Upper lobe of right lung (tissue), 1 donor: ENCODE results near the gene IFRD1. TPM values are rescaled to one million over a fixed set of nuclear protein-coding genes. Genes with fewer than 3 reads are reported as not detected.
A peak's percentile ranks its signal among the peaks of the same experiment; 100 is the strongest.

Experiments
- ATAC-seq: fragments of 200-7000 bp; cut with Tn5 transposase; one replicate; pipeline ENCODE4 v1.9.1; 2020; ENCODE audit warnings: mild to moderate bottlenecking, moderate library complexity
- DNase-seq: peaks from one replicate; pipeline ENCODE4 v3.0.0-alpha.2; 2020
- H3K27ac ChIP-seq: fragments of 200-600 bp; one replicate; pipeline ENCODE4 v1.8.0; 2022
- H3K27me3 ChIP-seq: fragments of 200-600 bp; one replicate; pipeline ENCODE4 v1.8.0; 2022; ENCODE audit warnings: mild to moderate bottlenecking
- H3K36me3 ChIP-seq: fragments of 200-600 bp; one replicate; pipeline ENCODE4 v1.8.0; 2022
- H3K4me1 ChIP-seq: fragments of 200-600 bp; one replicate; pipeline ENCODE4 v1.8.0; 2022
- H3K4me3 ChIP-seq: fragments of 200-600 bp; one replicate; pipeline ENCODE4 v1.8.0; 2022; ENCODE audit warnings: mild to moderate bottlenecking
- H3K9me3 ChIP-seq: fragments of 200-600 bp; one replicate; pipeline ENCODE4 v1.8.0; 2022
- CTCF ChIP-seq: fragments of 200-600 bp; IDR thresholded peaks from one replicate; pipeline ENCODE4 v1.8.0; 2022; ENCODE audit warnings: antibody characterized with exemption
- intact Hi-C: fragments of 100-400 bp; cut with DNase I; formaldehyde crosslinking; loops from one replicate; pipeline ENCODE4 v1.11.0; 2022
- total RNA-seq: library from RNA; stranded (reverse); fragmentation: NEBNext Ultra II Directional; extraction: Animal tissue kit (Norgen Biotek cat#: 25700); gene quantifications from one replicate; pipeline ENCODE4 v1.2.1, GENCODE V29; 2021
- donor health status: DM: no; HTN: yes; CAD: no; lungs with severe emphysema.

The IFRD1 gene
- total RNA-seq, 1 donor from 2014 or later: 49.9 TPM

- intact Hi-C loops: no loop called here
- Histone ChIP-seq H3K4me3 (no peak overlapping the region), H3K27ac (no peak overlapping the region), H3K9me3 (no peaks in the 10 kb centered on the region), H3K27me3 (no peaks in the 10 kb centered on the region), H3K4me1 (no peaks in the 10 kb centered on the region), H3K36me3 (no peaks in the 10 kb centered on the region)
- DNase-seq (no peak), ATAC-seq (no peak)
- no peak for TF ChIP-seq CTCF
These were observed 55.2 kb downstream of the IFRD1 start for GRCh38 chr7:112505495-112505894.

- Histone ChIP-seq H3K4me3 (no peak overlapping the region), H3K4me1 (no peaks in the 10 kb centered on the region), H3K36me3 (no peaks in the 10 kb centered on the region), H3K9me3 (no peaks in the 10 kb centered on the region), H3K27me3 (no peaks in the 10 kb centered on the region), H3K27ac (no peak overlapping the region)
- no peak for TF ChIP-seq CTCF
- ATAC-seq (no peak), DNase-seq (no peak)
- intact Hi-C loops: no loop called here
These were observed 58.1 kb downstream of the IFRD1 start for GRCh38 chr7:112508404-112508803.

DNA sequence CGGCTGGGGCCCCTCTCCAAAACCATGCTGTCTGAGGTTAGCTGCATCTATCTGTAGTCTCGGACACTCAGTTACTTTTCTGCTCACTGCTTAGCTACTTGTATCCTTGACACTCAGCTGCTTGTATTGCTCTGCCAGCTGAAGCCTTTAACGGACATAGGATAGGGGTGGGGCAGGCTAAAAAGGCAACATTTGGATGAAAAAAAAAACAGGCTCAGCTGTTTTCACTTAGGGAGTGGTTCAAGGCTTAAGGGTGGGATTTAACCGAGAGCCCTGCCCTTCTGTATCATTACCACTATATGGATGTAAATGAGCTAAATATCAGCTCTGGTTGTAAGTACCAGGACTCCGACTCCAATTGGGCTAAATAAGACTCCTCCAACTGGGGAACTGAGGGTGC lies 59.1 kb downstream of the IFRD1 start:
- Histone ChIP-seq H3K27ac (no peak overlapping the region), H3K4me1 (no peaks in the 10 kb centered on the region), H3K27me3 (no peaks in the 10 kb centered on the region), H3K4me3 (no peak overlapping the region), H3K9me3 (no peaks in the 10 kb centered on the region), H3K36me3 (no peaks in the 10 kb centered on the region)
- ATAC-seq (no peak), DNase-seq (no peak)
- no peak for TF ChIP-seq CTCF
- intact Hi-C loops: no loop called here

- no peak overlapping the region for H3K27ac ChIP-seq
- no peak overlapping the region for H3K4me3 ChIP-seq
- no peaks in the 10 kb centered on the region for H3K27me3 ChIP-seq
- H3K36me3 ChIP-seq: no peaks in the 10 kb centered on the region
- TF ChIP-seq CTCF: no peak
- intact Hi-C loops: no loop called here
- ATAC-seq (peak; percentile 86), DNase-seq (no peak)
- H3K4me1 ChIP-seq: no peaks in the 10 kb centered on the region
- H3K9me3 ChIP-seq: no peaks in the 10 kb centered on the region
These were observed 59.9 kb downstream of the IFRD1 start for GRCh38 chr7:112510001-112510742.

DNA sequence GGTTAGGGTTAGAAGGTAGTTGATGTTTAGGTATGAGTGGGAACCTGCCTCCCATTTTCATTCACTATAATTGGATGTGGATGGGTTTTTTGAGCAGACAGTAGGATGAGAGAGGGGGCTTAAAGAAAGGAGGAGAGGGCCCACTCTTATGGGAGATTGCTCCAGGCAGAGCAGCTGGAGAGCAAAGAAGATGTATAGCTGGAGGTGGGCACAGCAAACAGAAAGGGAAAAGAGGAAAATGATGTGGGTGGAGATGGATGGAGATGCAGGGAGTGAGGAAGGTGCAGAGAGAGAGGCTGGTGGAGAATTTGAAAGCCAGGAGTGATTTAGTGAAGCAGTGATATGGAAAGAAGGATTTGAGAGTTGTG lies 60.5 kb downstream of the IFRD1 start:
- ATAC-seq: no peak

More for the DNA sequence above, 60.5 kb downstream of the IFRD1 start:
- intact Hi-C loops: no loop called here
- H3K4me3 ChIP-seq: no peak overlapping the region
- no peaks in the 10 kb centered on the region for H3K9me3 ChIP-seq
- no peaks in the 10 kb centered on the region for H3K36me3 ChIP-seq
- no peak for TF ChIP-seq CTCF
- no peak for DNase-seq
- H3K4me1 ChIP-seq: no peaks in the 10 kb centered on the region
- no peak overlapping the region for H3K27ac ChIP-seq
- H3K27me3 ChIP-seq: no peaks in the 10 kb centered on the region
